ENCODE results near the gene IL2RA. TPM values are rescaled to one million over a fixed set of nuclear protein-coding genes. Genes with fewer than 3 reads are reported as not detected.

The IL2RA gene
- total and polyA plus RNA-seq, 10 donors, result 3.5 to 78.7 (median 15.4) TPM

GRCh38 chr10:6083523-6084475 lies 21.6 kb upstream of the IL2RA start:
- Histone ChIP-seq H3K4me1 (peaks cover 10 to 53% (median 34%) of the 10 kb centered on the region in 6 donors), H3K9me3 (no peaks in the 10 kb centered on the region), H3K27ac (peak overlapping the region in 1 of 8 donors; percentile 8), H3K27me3 (replicated peaks in 1 of 7) (peaks cover 0 to 5% (median 0%) of the 10 kb centered on the region in 7 donors), H3K4me3 (no peak overlapping the region), H3K36me3 (no peaks in the 10 kb centered on the region)
- intact Hi-C loops (cut with DNase I; ENCODE audit: low total_unique reads), result no loop called here
- TF ChIP-seq POLR2AphosphoS5 (IDR thresholded peaks at IDR 0.05), result no peak
- WGBS, 5 donors, result 44 to 69% (median 64%) methylated on average over 17 of the region's 17 CpGs
- no peak for DNase-seq

DNA sequence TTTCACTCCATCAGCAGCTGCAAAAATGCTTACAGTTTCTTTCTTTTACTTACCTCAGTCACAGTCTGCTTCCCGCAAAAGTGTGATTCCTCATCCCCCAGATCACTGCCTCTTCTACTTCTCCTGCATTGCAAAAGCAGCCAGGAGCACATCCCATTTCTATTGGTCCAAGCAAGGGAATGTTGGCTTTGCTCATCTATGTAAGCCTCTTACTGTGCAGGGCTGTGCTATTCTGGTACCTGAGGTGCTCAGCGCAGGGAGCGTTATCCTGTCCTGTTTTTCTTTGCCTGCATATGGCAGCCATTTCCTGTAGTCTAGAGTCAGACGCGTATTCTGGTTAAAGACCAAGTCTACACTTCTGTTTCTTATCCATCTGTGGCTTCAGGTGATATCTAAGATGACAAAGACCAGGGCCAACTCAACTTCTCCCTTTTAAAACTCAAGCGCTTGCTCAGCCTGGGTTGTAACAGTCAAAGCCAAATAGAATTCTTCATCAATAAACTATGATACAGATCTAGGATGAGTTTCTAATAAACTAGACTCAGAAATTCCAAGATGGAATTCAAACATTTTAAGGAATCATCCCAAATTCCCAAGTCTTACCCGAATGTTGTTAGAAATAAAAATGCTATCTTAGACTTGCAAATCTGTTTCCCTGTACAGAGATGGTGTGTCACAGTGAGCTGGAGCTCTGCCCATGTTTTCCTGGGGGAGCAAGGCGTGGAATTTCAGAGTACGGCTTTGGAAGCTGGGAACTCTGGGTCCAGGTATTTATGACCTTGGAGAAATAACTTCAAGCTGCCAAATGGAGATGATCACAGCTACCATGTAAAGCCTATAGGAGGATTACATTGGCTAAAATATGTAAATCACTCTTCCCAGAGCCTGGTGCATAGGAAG lies 20.6 kb upstream of the IL2RA start:
- Histone ChIP-seq H3K4me3 (no peak overlapping the region), H3K27ac (no peak overlapping the region), H3K9me3 (no peaks in the 10 kb centered on the region), H3K36me3 (no peaks in the 10 kb centered on the region), H3K4me1 (peaks cover 9 to 43% (median 28%) of the 10 kb centered on the region in 6 donors), H3K27me3 (replicated peaks in 1 of 7) (peaks cover 0 to 5% (median 0%) of the 10 kb centered on the region in 7 donors)
- 80 to 83% (median 82%) methylated on average over 9 of the region's 9 CpGs for WGBS, 5 donors
- TF ChIP-seq POLR2AphosphoS5 (IDR thresholded peaks at IDR 0.05), result no peak
- TF ChIP-seq, protein P1, sequence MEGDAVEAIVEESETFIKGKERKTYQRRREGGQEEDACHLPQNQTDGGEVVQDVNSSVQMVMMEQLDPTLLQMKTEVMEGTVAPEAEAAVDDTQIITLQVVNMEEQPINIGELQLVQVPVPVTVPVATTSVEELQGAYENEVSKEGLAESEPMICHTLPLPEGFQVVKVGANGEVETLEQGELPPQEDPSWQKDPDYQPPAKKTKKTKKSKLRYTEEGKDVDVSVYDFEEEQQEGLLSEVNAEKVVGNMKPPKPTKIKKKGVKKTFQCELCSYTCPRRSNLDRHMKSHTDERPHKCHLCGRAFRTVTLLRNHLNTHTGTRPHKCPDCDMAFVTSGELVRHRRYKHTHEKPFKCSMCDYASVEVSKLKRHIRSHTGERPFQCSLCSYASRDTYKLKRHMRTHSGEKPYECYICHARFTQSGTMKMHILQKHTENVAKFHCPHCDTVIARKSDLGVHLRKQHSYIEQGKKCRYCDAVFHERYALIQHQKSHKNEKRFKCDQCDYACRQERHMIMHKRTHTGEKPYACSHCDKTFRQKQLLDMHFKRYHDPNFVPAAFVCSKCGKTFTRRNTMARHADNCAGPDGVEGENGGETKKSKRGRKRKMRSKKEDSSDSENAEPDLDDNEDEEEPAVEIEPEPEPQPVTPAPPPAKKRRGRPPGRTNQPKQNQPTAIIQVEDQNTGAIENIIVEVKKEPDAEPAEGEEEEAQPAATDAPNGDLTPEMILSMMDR (IDR thresholded peaks at IDR 0.05 in 8 of 11, conservative IDR thresholded peaks at IDR 0.05 in 3 of 11), result no peak
- no peak for TF ChIP-seq POLR2A (IDR thresholded peaks at IDR 0.05)
- DNase-seq, result no peak
- intact Hi-C loops (cut with DNase I; ENCODE audit: low total_unique reads), result no loop called here

GRCh38 chr10:6080417-6080973 lies 18.3 kb upstream of the IL2RA start:
- no peak overlapping the region for H3K4me3 ChIP-seq
- WGBS, 5 donors, result 63 to 73% (median 63%) methylated on average over 4 of the region's 4 CpGs
- no peak overlapping the region for H3K27ac ChIP-seq
- DNase-seq, result no peak
- H3K36me3 ChIP-seq, result no peaks in the 10 kb centered on the region
- TF ChIP-seq POLR2AphosphoS5 (IDR thresholded peaks at IDR 0.05), result no peak
- TF ChIP-seq POLR2A (IDR thresholded peaks at IDR 0.05), result no peak
- TF ChIP-seq, protein P1 (IDR thresholded peaks at IDR 0.05 in 8 of 11, conservative IDR thresholded peaks at IDR 0.05 in 3 of 11), result no peak
- H3K27me3 ChIP-seq (replicated peaks in 1 of 7), result peaks cover 0 to 5% (median 0%) of the 10 kb centered on the region in 7 donors
- no peaks in the 10 kb centered on the region for H3K9me3 ChIP-seq
- peaks cover 0 to 22% (median 10%) of the 10 kb centered on the region in 6 donors for H3K4me1 ChIP-seq
- intact Hi-C loops (cut with DNase I; ENCODE audit: low total_unique reads), result no loop called here

DNA sequence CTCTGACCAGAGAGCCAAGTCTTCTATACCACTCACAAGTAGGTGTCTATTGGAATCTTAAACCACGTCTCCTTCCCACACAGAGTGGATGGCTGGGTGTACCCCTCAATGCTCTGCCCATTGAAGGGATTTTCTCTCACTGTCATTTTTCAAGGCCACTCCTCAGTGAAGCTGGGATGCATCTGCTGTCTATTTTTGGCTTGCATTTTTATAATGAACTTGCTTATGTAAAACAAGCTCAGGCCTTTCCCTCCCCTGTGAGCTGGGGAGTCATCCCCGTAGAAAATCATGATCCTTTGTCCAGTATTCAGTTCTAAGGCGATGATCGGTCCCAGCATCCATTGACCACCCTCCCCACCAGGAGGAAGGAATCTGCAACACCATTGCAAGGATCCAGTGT lies 16.9 kb upstream of the IL2RA start:
- Histone ChIP-seq H3K27ac (no peak overlapping the region), H3K27me3 (replicated peaks in 1 of 7) (peaks cover 0 to 5% (median 0%) of the 10 kb centered on the region in 7 donors), H3K4me1 (peaks cover 0 to 24% (median 9%) of the 10 kb centered on the region in 6 donors), H3K36me3 (no peaks in the 10 kb centered on the region), H3K4me3 (no peak overlapping the region), H3K9me3 (no peaks in the 10 kb centered on the region)
- no peak for TF ChIP-seq POLR2AphosphoS5 (IDR thresholded peaks at IDR 0.05)
- TF ChIP-seq POLR2A (IDR thresholded peaks at IDR 0.05), result no peak
- TF ChIP-seq, protein P1 (IDR thresholded peaks at IDR 0.05 in 8 of 11, conservative IDR thresholded peaks at IDR 0.05 in 3 of 11), result no peak
- no peak for DNase-seq
- WGBS, 5 donors, result 73 to 98% (median 83%) methylated on average over 4 of the region's 4 CpGs
- intact Hi-C loops (cut with DNase I; ENCODE audit: low total_unique reads), result no loop called here

Data from spleen (tissue), 11 donors.